ENCODE data around the gene TRPM2.
"Not testable (repeated sequence)": the region's sequence is repeated elsewhere in the genome, so short reads cannot be mapped to it uniquely, and the experiment has no call there.

Gene TRPM2

DNA sequence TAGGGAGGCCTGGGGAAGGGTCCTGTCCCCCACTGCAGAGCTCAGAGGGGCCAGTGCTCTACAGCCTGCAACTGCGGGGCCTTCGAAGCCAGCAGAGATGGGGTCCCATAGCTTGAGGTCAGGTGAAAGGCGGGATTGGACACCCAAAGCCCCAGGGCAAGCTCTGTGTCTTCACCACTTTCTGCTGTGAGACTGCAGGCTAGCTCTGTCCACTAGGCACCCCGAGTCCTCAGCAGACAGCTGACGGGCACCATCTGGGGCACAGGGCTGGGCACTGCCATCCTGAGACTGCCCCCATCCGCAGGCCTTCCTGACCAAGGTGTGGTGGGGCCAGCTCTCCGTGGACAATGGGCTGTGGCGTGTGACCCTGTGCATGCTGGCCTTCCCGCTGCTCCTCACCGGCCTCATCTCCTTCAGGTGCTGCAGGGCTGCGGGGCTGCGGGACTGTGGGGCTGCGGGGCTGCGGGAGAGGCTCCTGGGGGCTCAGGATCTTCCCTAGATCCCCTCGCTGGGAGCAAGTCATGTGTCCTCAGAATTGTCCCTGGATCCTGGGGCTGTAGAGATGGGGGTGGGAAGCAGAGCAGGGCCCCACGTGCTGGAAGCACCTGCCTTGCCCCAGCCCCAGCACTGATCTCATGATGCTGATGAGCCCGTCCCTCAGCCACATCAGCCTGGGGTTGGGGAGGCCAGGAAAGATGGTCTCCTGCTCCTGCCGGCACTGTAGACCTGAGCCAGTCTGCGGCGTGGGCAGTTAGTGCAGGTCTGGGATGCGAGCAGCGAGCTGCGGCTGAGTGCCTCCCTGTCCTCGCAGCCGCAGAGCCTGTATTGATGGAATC lies 46.8 kb downstream of the TRPM2 start:
- DNase-seq: no peak

- no peak for DNase-seq
Measured at GRCh38 chr21:44400791-44401385, 47.5 kb downstream of the TRPM2 start.

DNA sequence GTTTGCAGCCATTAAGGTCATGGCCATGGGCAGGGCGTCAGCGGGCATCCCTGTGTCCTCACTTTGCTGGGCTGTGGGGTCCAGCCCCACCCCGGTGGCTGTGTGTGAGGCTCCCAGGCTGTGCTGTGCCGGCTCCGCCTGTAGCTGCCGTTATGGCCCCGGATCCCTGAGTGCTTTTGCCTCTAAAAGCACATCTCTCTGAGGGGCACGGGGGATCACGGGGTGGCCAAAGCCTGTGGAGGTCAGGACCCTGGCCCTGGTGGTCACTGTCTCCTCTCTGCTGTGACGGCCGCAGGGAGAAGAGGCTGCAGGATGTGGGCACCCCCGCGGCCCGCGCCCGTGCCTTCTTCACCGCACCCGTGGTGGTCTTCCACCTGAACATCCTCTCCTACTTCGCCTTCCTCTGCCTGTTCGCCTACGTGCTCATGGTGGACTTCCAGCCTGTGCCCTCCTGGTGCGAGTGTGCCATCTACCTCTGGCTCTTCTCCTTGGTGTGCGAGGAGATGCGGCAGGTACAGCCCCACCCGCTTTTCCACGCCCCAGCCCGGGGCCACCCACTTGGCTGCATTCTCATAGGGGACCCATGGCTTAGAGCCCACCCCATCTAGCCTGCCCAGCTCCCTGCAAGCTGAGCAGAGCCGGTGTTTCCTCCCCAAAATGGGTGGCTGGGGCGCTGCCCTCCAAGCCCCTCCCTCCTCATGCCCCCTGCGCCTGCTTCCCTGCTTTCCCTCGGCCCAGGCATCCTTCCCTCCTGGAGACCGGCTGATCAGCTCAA lies 48.2 kb downstream of the TRPM2 start:
- DNase-seq: no peak

DNA sequence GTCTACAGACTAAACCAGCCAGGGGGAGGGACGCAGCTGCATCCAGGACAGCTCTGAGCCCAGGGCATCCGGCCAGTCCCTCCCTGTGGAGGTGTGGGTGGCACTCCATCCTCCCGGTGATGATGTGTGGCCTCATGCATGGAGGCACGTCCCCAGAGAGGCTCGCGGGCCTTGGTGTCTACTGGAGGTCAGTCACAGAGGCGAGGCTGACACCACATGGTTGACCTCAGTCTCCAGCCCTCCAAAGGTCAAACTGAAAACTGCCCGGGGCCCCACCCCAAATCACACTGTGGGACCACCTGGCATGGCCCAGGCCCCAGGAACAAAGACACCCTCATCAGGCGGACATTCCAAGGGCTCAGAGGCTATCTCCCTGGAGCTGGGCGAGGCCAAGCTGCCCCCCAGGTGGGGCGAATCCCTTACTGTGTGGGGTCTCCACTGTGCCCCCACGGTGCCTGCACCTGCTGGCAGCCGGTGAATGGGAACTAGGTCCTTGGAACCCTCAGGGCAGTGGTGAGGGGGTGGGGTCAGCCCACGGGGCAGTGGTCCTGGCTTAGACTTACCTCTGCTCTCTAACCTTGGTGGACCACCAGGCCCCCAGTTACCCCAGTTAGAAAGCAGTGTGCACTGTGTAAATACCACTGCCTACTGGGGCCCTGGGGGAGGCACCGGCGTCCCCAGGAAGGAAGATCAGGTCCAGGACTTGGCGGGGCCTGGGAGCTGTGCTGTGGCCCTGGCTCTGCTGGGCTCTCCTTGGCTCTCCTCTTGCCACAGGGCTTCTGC lies 49.1 kb downstream of the TRPM2 start:
- no peak for DNase-seq

DNA sequence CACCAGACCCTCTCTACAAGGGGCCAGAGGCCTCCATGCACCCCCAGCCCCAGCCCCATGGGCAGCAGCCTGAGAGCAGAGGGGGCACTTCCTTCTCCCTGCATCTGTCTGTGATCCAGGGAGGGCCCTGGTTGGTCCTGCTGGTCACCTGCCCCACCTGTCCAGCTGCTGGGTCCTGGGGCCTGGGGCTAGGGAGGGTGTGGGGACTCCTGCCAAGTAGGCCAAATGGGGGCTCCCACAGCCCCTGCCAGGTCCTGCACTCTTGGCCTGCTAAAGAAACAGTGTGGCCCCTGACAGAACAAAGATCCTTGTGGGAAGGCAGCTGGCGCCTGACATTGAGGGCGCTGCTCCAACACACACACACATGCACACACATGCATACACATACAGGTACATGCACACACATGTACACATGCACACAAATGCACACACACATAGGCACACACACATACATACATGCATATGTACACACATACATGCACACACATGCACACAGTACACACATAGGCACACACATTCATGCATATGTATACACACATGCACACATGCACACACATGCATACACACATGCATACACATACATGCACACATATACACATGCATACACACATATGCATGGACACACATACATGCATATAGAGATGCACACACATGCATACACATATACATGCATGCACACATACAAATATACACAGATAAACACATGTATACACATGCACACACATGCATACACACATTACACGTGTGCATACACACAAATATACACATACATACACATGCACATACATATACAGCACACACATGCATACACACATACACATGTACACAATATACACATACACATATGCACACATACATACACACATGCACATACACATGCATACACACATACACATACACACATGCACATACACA lies 49.9 kb downstream of the TRPM2 start:
- DNase-seq: no peak

DNA sequence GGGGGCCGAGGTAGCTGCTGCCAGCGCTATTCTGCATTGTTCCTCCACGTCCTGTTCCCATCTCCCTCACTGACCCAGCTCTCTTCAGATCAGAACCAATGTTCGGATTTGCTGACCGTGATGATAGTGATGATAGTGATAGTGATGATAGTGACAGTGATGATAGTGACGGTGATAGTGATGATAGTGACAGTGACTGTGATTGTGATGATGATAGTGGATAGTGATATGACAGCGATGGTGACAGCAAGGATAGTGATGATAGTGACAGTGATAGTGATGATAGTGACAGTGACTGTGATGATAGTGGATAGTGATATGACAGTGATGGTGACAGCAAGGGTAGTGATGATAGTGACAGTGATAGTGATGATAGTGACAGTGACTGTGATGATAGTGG lies 51.1 kb downstream of the TRPM2 start:
- not testable (repeated sequence) for DNase-seq

DNA sequence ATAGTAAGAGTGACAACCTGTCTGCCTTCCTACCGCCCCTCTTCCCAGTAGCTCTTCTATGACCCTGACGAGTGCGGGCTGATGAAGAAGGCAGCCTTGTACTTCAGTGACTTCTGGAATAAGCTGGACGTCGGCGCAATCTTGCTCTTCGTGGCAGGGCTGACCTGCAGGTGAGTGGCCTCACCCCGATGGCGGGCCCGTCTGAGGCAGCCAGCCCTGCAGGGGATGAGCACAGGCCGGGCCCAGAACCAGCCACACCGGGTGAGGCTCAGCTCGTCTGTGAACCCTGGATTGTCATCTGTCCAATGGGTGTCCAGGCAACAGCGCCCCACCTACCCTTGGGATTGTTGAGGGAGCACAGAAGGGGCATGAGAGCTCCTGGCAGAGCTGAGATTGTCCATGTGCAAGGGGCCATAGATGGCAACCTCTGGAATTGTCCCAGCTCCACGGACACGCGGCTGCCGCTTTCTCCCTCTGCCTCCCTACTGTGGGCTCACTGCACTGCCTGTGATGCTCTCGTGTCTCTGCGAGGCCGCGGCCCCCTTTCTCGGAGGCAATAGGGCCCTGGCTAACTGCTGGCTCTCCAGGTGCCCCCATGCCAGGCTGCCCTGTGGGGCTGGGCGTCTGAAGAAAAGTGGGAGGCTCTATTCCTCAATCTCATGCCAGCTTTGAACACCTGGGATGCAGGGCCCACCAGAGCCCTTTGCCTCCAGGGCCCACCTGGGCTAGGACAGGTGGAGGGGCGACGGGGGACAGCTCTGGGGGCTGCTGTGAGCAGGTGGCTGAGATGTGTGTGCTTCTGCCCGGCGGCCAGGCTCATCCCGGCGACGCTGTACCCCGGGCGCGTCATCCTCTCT lies 51.9 kb downstream of the TRPM2 start:
- no peak for DNase-seq

GRCh38 chr21:44405948-44406872 lies 52.8 kb downstream of the TRPM2 start:
- DNase-seq: no peak

DNA sequence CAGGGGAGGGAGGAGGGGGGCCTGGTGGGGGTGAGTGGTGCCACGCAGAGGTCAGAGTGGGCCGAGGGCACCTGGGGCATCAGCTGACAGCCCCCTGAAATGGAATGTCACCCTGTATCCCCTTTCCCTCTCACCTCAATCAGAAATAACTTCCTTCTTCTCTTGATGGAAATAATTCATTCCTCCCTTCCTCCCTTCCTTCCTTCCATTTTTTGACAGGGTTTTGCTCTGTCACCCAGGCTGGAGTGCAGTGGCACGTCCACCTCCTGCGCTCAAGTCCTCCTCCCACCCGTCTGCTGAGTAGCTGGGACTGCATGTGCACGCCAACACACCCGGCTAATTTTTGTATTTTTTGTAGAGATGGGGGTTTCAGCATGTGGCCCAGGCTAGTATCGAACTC lies 53.5 kb downstream of the TRPM2 start:
- no peak for DNase-seq

DNA sequence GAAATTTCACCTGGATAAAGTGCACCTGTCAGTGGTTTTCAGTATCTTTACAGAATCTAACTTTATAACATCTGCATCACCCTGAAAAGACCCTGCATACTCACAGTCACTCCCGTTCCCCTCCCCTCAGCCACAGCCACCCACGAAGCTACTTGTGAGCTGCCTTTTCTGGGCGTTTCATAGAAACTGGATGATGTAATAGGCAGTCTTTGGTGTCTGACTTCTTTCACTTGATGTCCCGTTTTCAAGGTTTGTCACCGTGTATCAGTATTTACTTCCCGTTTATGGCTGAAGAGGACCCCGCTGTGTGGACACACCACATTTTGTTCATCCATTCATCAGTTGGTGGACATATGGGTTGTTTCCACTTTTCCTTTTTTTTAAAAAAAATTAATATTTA lies 54.1 kb downstream of the TRPM2 start:
- peak in 1 of 2 donors; percentile 16 for DNase-seq

GRCh38 chr21:44408226-44408625 lies 54.8 kb downstream of the TRPM2 start:
- DNase-seq: no peak

- no peak for DNase-seq
Measured at GRCh38 chr21:44413566-44414290, 60.3 kb downstream of the TRPM2 start.

- no peak for DNase-seq
Measured at GRCh38 chr21:44414291-44415072, 61.1 kb downstream of the TRPM2 start.

DNA sequence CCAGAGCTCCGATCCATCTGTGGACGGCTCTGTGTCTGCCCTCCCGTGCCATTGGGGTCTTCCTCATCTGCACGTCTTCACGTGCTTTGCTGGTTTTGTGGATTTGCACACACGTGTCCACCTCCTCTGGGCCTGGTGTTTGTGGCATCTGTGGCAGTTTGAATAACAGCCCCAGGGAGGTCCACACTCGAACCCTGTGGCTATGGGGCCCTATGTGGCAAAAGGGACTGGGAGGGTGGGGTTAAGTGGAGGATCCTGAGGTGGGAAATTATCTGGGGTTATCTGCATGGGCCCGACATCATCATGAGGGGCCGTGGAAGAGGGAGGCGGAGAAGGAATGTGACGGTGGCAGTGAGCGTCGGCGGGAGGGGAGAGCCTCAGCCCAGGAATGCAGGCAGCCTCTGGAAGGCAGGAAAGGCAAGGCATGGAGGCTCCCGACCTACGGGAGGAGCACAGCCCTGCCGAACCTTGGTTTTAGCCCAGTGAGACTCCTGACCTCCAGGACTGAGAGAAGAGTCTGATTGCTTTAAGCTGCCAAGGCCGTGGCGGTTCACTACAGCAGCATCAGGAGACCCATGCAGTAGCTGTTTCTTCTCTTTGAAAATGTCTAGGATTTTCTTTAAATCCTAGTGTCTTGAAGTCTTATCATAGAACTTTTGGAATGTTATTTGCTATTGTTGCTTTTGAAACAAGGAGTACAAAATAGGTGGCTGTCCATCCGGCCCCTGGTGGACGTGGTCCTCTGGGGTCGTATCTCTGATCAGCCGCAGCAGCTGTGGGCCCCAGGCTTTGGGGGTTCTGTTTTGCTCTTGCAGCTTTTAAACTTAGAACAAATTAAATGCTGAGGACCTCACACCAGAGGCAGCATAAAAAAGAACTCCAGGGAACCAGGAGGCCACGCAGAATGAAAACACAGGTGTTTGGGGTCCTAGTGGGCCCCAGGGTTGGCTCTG lies 61.9 kb downstream of the TRPM2 start:
- no peak for DNase-seq

DNA sequence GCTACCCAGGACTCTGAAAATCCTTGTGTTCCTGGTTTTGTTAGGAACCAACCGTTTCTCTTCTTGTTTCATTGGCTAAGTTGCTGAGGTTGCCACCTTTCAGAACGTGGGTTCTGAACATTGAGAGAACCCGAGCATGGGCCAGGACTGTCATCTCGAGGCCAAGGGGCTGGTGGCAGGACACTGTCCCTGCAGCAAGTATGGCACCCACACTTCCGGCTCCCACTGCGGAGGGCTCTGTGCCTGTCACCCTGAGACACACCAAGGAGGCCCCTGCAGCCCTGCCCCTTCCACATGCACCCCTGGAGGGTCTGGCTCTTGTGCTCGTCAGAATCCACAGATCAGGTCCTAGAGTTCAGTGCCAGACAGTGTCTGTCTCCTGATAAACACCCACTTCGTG lies 62.8 kb downstream of the TRPM2 start:
- no peak for DNase-seq

GRCh38 chr21:44417621-44418107 lies 64.2 kb downstream of the TRPM2 start:
- DNase-seq: not testable (repeated sequence)

Data from CD4-positive, alpha-beta T cell treated with Interferon alpha-2 for 1 hour (primary cell).